Mucosa of stomach (tissue), 1 donor: ENCODE measurements around the gene GRID1.
"Not testable (repeated sequence)": the region's sequence is repeated elsewhere in the genome, so short reads cannot be mapped to it uniquely, and the experiment has no call there.

Source experiments
- H3K27me3 ChIP-seq: one replicate; pipeline ENCODE4 v1.7.0; 2013; ENCODE audit warnings: mild to moderate bottlenecking, low read length; ENCODE audit not compliant: control insufficient read depth, insufficient read depth
- H3K36me3 ChIP-seq: one replicate; pipeline ENCODE4 v1.7.0; 2013; ENCODE audit warnings: low read length; ENCODE audit not compliant: control insufficient read depth, insufficient read depth
- H3K4me1 ChIP-seq: one replicate; pipeline ENCODE4 v1.7.0; 2013; ENCODE audit warnings: mild to moderate bottlenecking, low read length; ENCODE audit not compliant: control insufficient read depth, insufficient read depth
- H3K4me3 ChIP-seq: one replicate; pipeline ENCODE4 v1.7.0; 2013; ENCODE audit warnings: low read length
- H3K9ac ChIP-seq: one replicate; pipeline ENCODE4 v1.7.0; 2013; ENCODE audit warnings: mild to moderate bottlenecking, low read length, moderate library complexity
- H3K9me3 ChIP-seq: one replicate; pipeline ENCODE4 v1.7.0; 2013; ENCODE audit warnings: mild to moderate bottlenecking, low read length, moderate library complexity; ENCODE audit not compliant: control insufficient read depth
- donor health status: Pancreatic carcinoma.

The GRID1 gene

GRCh38 chr10:86176850-86177536 is 189.6 kb downstream of the GRID1 start:
- Histone ChIP-seq H3K4me3 (no peak overlapping the region), H3K9me3 (no peaks in the 10 kb centered on the region), H3K36me3 (no peaks in the 10 kb centered on the region), H3K4me1 (no peaks in the 10 kb centered on the region), H3K27me3 (no peaks in the 10 kb centered on the region), H3K9ac (no peak overlapping the region)

DNA sequence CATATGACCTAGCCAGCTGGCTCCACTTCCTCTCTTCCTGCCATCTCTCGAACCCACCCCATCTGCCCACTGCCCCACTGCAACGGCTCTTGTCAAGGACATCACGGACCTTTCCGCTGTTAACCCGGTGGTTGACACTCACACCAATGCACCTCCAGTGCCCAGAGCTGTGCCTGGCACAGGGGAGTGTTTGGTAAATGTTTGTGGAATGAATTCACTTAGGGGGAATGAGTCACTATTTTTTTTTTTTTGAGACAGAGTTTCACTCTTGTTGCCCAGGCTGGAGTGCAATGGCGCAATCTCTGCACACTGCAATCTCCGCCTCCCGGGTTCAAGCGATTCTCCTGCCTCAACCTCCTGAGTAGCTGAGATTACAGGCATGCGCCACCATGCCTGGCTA is 191.1 kb downstream of the GRID1 start:
- not testable (repeated sequence) for H3K36me3 ChIP-seq, H3K4me1 ChIP-seq, H3K4me3 ChIP-seq, H3K9ac ChIP-seq, H3K27me3 ChIP-seq, H3K9me3 ChIP-seq

DNA sequence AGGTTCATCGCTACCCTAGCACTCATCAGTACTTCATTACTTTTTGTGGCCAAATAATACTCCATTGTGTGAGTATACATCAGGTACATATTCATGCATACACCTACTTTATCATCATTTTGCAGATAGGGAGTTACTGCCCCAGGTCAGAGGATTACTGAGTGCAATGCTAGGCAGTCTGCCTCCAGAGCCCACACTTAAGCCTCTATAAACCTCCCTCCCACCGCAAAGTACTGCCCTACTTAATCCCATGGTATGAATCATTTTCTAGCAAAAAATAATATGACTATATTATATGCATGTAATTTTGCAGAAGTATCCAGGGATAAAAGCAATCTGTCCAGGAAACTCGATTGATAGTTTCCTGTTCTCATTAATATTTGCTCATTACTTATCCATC is 194.3 kb downstream of the GRID1 start:
- no peaks in the 10 kb centered on the region for H3K27me3 ChIP-seq
- no peaks in the 10 kb centered on the region for H3K4me1 ChIP-seq
- H3K4me3 ChIP-seq, result no peak overlapping the region
- H3K36me3 ChIP-seq, result no peaks in the 10 kb centered on the region
- no peak overlapping the region for H3K9ac ChIP-seq
- H3K9me3 ChIP-seq, result no peaks in the 10 kb centered on the region

DNA sequence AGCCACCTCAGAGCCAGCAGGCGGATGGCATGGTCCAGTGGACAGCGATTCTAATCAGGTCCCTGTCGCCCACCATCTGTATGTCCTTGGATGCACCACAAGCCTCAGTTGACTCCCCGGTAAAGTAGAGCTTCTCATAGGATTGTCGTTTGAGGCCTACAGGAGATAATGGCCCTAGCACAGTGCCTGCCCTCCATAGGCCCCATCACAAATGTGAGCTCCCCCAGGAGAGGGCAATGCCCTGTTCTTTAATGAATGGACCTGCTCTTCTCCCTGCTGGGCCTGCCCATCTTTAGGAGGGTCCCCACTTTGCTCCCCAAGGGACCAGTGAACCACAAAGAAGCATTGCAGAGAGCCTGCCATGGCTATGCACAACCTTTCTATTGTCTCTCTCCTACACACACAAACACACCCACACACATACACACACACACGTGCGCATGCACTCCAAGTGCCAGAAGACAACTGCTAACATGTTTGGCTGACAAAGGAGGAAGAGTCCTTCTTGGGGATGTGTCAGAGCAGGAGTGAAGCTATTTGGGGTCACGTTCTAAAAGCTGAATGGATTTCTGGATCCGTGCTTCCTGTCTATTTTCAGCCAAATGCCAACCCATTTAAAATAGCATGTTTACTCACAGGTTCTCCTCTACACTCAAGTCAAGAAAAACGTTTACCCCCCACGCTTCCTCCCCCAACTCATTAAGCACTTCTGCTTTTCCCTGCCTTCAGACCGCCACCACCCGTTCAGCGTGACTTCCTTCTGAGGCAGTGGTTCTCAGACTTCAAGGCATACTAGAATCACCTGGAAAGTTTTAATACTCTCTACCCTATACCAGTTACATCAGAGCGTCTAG is 196.1 kb downstream of the GRID1 start:
- Histone ChIP-seq H3K4me1 (no peaks in the 10 kb centered on the region), H3K9ac (no peak overlapping the region), H3K27me3 (no peaks in the 10 kb centered on the region), H3K9me3 (no peaks in the 10 kb centered on the region), H3K36me3 (no peaks in the 10 kb centered on the region), H3K4me3 (no peak overlapping the region)

- Histone ChIP-seq H3K27me3 (no peaks in the 10 kb centered on the region), H3K4me1 (no peaks in the 10 kb centered on the region), H3K36me3 (no peaks in the 10 kb centered on the region), H3K9ac (no peak overlapping the region), H3K9me3 (no peaks in the 10 kb centered on the region), H3K4me3 (no peak overlapping the region)
Measured at GRCh38 chr10:86169506-86170254, 196.9 kb downstream of the GRID1 start.

- Histone ChIP-seq H3K9me3 (no peaks in the 10 kb centered on the region), H3K27me3 (no peaks in the 10 kb centered on the region), H3K4me1 (no peaks in the 10 kb centered on the region), H3K4me3 (no peak overlapping the region), H3K9ac (no peak overlapping the region), H3K36me3 (no peaks in the 10 kb centered on the region)
Measured at GRCh38 chr10:86169066-86169465, 197.5 kb downstream of the GRID1 start.

- Histone ChIP-seq H3K4me1 (no peaks in the 10 kb centered on the region), H3K27me3 (no peaks in the 10 kb centered on the region), H3K4me3 (no peak overlapping the region), H3K36me3 (no peaks in the 10 kb centered on the region), H3K9ac (no peak overlapping the region), H3K9me3 (no peaks in the 10 kb centered on the region)
Measured at GRCh38 chr10:86168256-86168655, 198.3 kb downstream of the GRID1 start.

- Histone ChIP-seq H3K4me1 (no peaks in the 10 kb centered on the region), H3K9me3 (no peaks in the 10 kb centered on the region), H3K4me3 (no peak overlapping the region), H3K27me3 (no peaks in the 10 kb centered on the region), H3K36me3 (no peaks in the 10 kb centered on the region), H3K9ac (no peak overlapping the region)
Measured at GRCh38 chr10:86167762-86168128, 198.8 kb downstream of the GRID1 start.

GRCh38 chr10:86167121-86167761 is 199.4 kb downstream of the GRID1 start:
- no peaks in the 10 kb centered on the region for H3K36me3 ChIP-seq
- H3K27me3 ChIP-seq, result no peaks in the 10 kb centered on the region
- H3K9me3 ChIP-seq, result no peaks in the 10 kb centered on the region
- no peaks in the 10 kb centered on the region for H3K4me1 ChIP-seq
- no peak overlapping the region for H3K4me3 ChIP-seq
- H3K9ac ChIP-seq, result no peak overlapping the region

- H3K27me3 ChIP-seq, result no peaks in the 10 kb centered on the region
- H3K4me3 ChIP-seq, result no peak overlapping the region
- H3K9me3 ChIP-seq, result no peaks in the 10 kb centered on the region
- H3K36me3 ChIP-seq, result no peaks in the 10 kb centered on the region
- no peak overlapping the region for H3K9ac ChIP-seq
- H3K4me1 ChIP-seq, result no peaks in the 10 kb centered on the region
Measured at GRCh38 chr10:86165666-86166065, 200.9 kb downstream of the GRID1 start.

GRCh38 chr10:86164960-86165630 is 201.5 kb downstream of the GRID1 start:
- Histone ChIP-seq H3K9ac (no peak overlapping the region), H3K4me3 (no peak overlapping the region), H3K27me3 (no peaks in the 10 kb centered on the region), H3K4me1 (no peaks in the 10 kb centered on the region), H3K9me3 (no peaks in the 10 kb centered on the region), H3K36me3 (no peaks in the 10 kb centered on the region)
